ENCODE data around the gene MAP2K5.
"Not testable (repeated sequence)": the region's sequence is repeated elsewhere in the genome, so short reads cannot be mapped to it uniquely, and the experiment has no call there.

Gene MAP2K5

DNA sequence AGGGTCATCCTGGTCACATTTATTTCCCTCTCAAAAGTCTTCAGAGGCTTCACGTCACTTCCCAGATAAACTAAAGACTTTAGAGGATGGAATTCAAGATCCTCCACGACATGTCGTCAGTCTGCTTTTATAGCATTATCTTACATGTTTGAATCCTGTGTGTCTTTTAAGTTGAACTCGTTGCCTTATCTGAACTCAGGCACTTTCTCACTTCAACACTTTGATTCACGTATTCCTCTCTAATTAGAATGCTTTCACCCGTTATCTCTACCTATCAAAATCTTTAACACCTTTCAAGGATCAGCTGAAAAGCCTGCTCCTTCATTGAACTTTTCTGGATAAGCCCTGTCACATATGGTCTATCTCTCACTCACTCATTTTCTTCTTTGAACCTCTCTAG lies 97.1 kb downstream of the MAP2K5 start:
- TF ChIP-seq, protein P1, sequence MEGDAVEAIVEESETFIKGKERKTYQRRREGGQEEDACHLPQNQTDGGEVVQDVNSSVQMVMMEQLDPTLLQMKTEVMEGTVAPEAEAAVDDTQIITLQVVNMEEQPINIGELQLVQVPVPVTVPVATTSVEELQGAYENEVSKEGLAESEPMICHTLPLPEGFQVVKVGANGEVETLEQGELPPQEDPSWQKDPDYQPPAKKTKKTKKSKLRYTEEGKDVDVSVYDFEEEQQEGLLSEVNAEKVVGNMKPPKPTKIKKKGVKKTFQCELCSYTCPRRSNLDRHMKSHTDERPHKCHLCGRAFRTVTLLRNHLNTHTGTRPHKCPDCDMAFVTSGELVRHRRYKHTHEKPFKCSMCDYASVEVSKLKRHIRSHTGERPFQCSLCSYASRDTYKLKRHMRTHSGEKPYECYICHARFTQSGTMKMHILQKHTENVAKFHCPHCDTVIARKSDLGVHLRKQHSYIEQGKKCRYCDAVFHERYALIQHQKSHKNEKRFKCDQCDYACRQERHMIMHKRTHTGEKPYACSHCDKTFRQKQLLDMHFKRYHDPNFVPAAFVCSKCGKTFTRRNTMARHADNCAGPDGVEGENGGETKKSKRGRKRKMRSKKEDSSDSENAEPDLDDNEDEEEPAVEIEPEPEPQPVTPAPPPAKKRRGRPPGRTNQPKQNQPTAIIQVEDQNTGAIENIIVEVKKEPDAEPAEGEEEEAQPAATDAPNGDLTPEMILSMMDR (conservative IDR thresholded peaks at IDR 0.05), result no peak
- H3K27ac ChIP-seq, result no peak overlapping the region

DNA sequence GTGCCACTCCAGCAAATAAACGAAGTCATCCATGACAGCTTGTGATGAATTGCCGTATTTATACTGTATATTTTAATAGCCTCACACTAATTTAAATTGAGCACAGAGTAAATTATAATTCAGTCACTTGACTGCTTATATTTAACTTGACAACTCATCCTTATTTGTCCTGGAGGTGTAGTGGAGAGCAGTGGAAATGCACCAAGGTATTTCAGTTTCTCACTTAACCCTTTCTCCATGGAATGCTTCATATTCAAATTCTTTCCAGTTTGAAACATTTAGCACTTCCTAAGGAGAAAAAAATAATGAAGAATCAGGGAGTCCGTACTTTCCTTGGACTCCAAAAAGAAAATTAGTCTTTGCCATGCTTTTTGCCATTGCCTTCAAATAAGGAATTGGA lies 99.0 kb downstream of the MAP2K5 start:
- TF ChIP-seq, protein P1 (conservative IDR thresholded peaks at IDR 0.05), result peak; percentile 52
- peak overlapping the region; percentile 0; the same call in 1 of the 2 replicates for H3K27ac ChIP-seq

DNA sequence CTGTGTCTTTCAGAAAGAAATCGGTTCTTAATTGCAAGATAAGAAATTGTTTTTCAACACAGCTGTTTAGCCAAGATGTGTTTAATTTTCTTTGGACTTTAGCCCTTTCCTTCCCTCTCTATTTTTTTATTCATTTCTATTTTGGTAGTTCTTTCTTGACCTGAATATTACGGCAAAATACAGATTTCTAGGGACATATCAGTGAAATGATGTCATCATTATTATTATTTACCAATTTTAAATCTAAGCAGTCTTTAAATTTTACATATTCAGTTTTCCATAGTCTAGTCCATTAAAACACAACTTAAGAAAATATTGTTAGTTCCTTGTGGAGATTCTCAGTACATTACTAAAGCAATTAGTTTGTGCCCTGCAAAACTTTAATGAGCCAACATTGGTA lies 104.3 kb downstream of the MAP2K5 start:
- H3K27ac ChIP-seq, result no peak overlapping the region
- TF ChIP-seq, protein P1 (conservative IDR thresholded peaks at IDR 0.05), result no peak

DNA sequence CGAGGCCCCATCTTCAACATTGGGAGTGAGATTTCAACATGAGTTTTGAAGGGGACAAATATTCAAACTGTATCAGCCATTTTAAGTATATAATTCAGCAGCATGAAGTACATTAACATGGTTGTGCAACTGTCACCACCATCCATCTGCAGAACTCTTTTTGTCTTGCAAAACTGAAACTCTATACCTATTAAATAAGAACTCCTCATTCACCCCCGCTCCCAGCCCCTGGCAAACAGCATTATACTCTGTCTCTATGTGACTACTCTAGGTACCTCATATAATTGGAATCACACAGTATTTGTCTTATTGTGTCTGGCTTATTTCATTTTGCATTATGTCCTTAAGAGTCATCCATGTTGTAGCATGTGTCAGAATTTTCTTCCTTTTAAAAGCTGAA lies 110.1 kb downstream of the MAP2K5 start:
- TF ChIP-seq, protein P1 (conservative IDR thresholded peaks at IDR 0.05), result no peak
- no peak overlapping the region for H3K27ac ChIP-seq

DNA sequence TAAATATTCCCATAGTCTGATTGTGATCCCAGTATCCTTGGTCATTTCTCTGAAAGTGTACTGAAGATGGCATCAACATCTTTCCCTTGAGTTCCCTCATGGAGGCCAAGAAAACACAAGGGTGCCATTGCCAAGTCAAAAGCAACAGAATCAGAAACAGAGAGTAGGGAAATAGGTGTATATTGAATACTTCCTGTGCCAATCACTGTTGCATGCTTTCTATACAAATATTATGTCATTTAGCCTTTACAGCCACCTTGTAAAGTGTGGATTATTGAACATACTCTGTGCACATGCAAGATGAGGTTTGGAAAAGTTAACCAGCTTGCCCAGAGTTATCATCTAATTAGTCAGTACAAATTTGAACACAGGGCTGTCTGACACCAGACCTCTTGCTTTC lies 117.9 kb downstream of the MAP2K5 start:
- no peak overlapping the region for H3K27ac ChIP-seq

DNA sequence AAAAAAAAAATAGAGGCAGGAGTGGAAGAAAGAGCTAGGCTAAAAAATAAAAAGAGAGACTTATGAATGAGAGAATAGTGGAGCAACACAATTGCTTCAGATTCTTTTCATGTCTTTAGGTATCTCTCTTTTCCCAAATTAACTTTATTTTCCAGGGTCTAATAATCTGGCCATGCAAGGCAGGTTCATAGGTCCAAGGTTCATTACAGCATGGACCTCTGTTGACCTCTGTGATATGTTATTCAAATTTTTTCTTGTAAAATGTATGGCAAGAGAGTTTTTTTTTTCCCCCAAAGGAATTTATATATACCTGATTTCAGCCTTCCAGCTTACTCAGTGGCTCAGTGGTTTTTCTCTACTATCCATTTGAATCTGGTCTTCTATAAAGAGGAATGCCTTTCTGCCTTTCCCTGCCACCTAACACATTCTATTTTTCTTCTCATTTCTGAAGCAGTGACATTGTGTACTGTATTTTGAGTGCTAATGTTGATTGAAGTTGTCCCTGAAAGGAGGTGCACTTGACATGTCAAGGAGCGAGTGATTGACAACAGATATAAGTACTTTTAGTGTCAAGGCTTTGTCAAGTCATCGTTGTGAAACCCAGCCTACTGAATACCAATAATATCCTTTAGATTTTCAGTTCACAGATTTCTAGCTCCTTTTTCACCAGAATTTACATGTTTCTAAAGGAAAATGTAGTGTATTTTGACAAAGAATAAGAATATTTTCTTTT lies 118.5 kb downstream of the MAP2K5 start:
- TF ChIP-seq, protein P1 (conservative IDR thresholded peaks at IDR 0.05), result no peak
- no peak overlapping the region for H3K27ac ChIP-seq

More for the DNA sequence above, 117.9 kb downstream of the MAP2K5 start:
- TF ChIP-seq, protein P1 (conservative IDR thresholded peaks at IDR 0.05), result no peak

DNA sequence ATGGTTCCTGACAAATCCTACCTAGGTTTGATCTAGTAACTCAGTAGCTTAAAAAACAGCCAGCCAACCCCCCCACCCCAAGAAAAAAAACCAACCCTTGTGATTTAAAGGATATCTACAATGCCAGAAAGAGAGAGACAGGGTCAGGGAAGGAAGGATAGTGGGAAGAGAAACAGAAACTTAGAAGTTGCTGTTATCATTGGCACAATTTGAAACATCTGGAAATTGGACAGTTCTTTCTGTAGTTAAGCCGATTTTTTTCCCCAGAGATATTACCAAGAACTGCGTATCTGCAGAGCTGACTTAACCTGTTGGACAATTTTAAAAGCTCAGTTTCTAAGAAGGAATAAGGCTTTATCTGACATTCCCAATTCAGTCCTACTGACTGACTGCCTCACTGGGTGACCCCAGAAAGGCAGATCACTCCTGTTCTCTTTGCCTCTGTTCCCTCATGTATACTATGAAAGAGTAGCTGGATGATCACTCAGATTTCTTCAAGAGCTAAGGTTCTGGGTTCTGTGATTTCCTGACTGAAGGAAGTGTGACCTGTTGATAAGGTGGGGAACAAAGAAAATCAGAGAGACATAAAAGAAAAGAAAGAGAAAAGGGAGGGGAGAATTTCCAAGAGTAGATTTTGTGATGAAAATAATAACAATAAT lies 128.3 kb downstream of the MAP2K5 start:
- TF ChIP-seq, protein P1 (conservative IDR thresholded peaks at IDR 0.05), result no peak
- no peak overlapping the region for H3K27ac ChIP-seq

DNA sequence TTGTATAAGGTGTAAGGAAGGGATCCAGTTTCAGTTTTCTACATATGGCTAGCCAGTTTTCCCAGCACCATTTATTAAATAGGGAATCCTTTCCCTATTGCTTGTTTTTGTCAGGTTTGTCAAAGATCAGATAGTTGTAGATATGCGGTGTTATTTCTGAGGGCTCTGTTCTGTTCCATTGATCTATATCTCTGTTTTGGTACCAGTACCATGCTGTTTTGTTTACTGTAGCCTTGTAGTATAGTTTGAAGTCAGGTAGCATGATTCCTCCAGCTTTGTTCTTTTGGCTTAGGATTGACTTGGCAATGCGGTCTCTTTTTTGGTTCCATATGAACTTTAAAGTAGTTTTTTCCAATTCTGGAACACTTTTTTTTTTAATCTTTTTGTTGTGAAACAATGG lies 130.3 kb downstream of the MAP2K5 start:
- H3K27ac ChIP-seq, result not testable (repeated sequence)
